ENCODE data around the gene FIBCD1. TPM values are rescaled to one million over a fixed set of nuclear protein-coding genes. Genes with fewer than 3 reads are reported as not detected.
A peak's percentile ranks its signal among the peaks of the same experiment; 100 is the strongest.

The FIBCD1 gene
- total and polyA plus RNA-seq, 7 donors: 0.01 TPM; not detected in 6

GRCh38 chr9:130880599-130881220 lies 58.3 kb downstream of the FIBCD1 start:
- DNase-seq (peak in 1 of 2 donors; percentile 23), ATAC-seq (no peak)
- no peaks in the 10 kb centered on the region for H3K4me1 ChIP-seq
- H3K36me3 ChIP-seq (ENCODE audit: insufficient read depth in 1 of 2, low read depth in 1 of 2): peaks cover 32 to 93% of the 10 kb centered on the region in 2 donors
- no peak overlapping the region for H3K4me3 ChIP-seq
- H3K27me3 ChIP-seq (ENCODE audit: insufficient read depth in 3 of 3, low read length in 2 of 3): no peaks in the 10 kb centered on the region
- H3K27ac ChIP-seq: no peak overlapping the region
- no peak for TF ChIP-seq CTCF (IDR thresholded peaks at IDR 0.05)
- intact Hi-C loops (cut with DNase I): no loop called here
- no peaks in the 10 kb centered on the region for H3K9me3 ChIP-seq
- 91 to 94% (median 93%) methylated on average over 16 of the region's 16 CpGs for WGBS, 3 donors

- no peak for TF ChIP-seq CTCF (IDR thresholded peaks at IDR 0.05)
- no peak for ATAC-seq
- intact Hi-C loops (cut with DNase I): loop anchor here in 1 of 2 donors (10.0 kb wide), 1 partner anchor 265 kb away; no protein-coding TSS in a partner anchor
- Histone ChIP-seq H3K36me3 (ENCODE audit: insufficient read depth in 1 of 2, low read depth in 1 of 2) (peaks cover 32 to 93% of the 10 kb centered on the region in 2 donors), H3K4me1 (no peaks in the 10 kb centered on the region), H3K4me3 (no peak overlapping the region), H3K9me3 (no peaks in the 10 kb centered on the region), H3K27me3 (ENCODE audit: insufficient read depth in 3 of 3, low read length in 2 of 3) (no peaks in the 10 kb centered on the region), H3K27ac (no peak overlapping the region)
- DNase-seq: peak in 1 of 2 donors; percentile 29
- 90 to 93% (median 91%) methylated on average over 9 of the region's 9 CpGs for WGBS, 3 donors
Measured at GRCh38 chr9:130879863-130880411, 59.1 kb downstream of the FIBCD1 start.

- intact Hi-C loops (cut with DNase I): loop anchor here in 1 of 2 donors (10.0 kb wide), 1 partner anchor 263 kb away; no protein-coding TSS in a partner anchor
- ATAC-seq (no peak), DNase-seq (peak in 1 of 2 donors; percentile 19)
- Histone ChIP-seq H3K9me3 (no peaks in the 10 kb centered on the region), H3K4me3 (no peak overlapping the region), H3K4me1 (peaks cover 5% of the 10 kb centered on the region), H3K27me3 (ENCODE audit: insufficient read depth in 3 of 3, low read length in 2 of 3) (no peaks in the 10 kb centered on the region), H3K27ac (no peak overlapping the region), H3K36me3 (ENCODE audit: insufficient read depth in 1 of 2, low read depth in 1 of 2) (peaks cover 21 to 93% of the 10 kb centered on the region in 2 donors)
- no peak for TF ChIP-seq CTCF (IDR thresholded peaks at IDR 0.05)
- WGBS, 3 donors: 92 to 95% (median 95%) methylated on average over 6 of the region's 6 CpGs
Measured at GRCh38 chr9:130878295-130878694, 60.8 kb downstream of the FIBCD1 start.

GRCh38 chr9:130877300-130877699 lies 61.7 kb downstream of the FIBCD1 start:
- WGBS, 3 donors: 93 to 96% (median 94%) methylated on average over 6 of the region's 6 CpGs
- intact Hi-C loops (cut with DNase I): loop anchor here in 1 of 2 donors (10.0 kb wide), 1 partner anchor 262 kb away; no protein-coding TSS in a partner anchor

More at GRCh38 chr9:130877300-130877699, 61.7 kb downstream of the FIBCD1 start:
- Histone ChIP-seq H3K4me3 (no peak overlapping the region), H3K27me3 (ENCODE audit: insufficient read depth in 3 of 3, low read length in 2 of 3) (no peaks in the 10 kb centered on the region), H3K27ac (no peak overlapping the region), H3K36me3 (ENCODE audit: insufficient read depth in 1 of 2, low read depth in 1 of 2) (peaks cover 21 to 97% of the 10 kb centered on the region in 2 donors), H3K4me1 (peaks cover 14% of the 10 kb centered on the region), H3K9me3 (no peaks in the 10 kb centered on the region)
- no peak for ATAC-seq
- DNase-seq: peak in 1 of 2 donors; percentile 19
- TF ChIP-seq CTCF (IDR thresholded peaks at IDR 0.05): no peak
